EH (cell line): ENCODE measurements around the gene INHBA.

Source experiments
- DNase-seq: peaks from one replicate; pipeline ENCODE4 v3.0.0-alpha.2; 2015; ENCODE audit warnings: low read depth

The INHBA gene

GRCh38 chr7:41702635-41703371 is at the start of gene INHBA:
Gene INHBA (minus strand): TSS chr7:41703090. CDS start chr7:41700374, 2,716 bp downstream.
- peak; percentile 91 for DNase-seq

- no peak for DNase-seq
Observed at GRCh38 chr7:41752615-41753014, 49.7 kb upstream of the INHBA start.

- no peak for DNase-seq
Observed at GRCh38 chr7:41750661-41751540, 48.0 kb upstream of the INHBA start.

GRCh38 chr7:41747961-41748360 is 45.1 kb upstream of the INHBA start:
- no peak for DNase-seq

- no peak for DNase-seq
Observed at GRCh38 chr7:41745451-41745850, 42.6 kb upstream of the INHBA start.

GRCh38 chr7:41744161-41744560 is 41.3 kb upstream of the INHBA start:
- peak; percentile 76 for DNase-seq

GRCh38 chr7:41742401-41743020 is 39.6 kb upstream of the INHBA start:
- DNase-seq, result peak; percentile 28

- DNase-seq, result no peak
Observed at GRCh38 chr7:41738806-41739205, 35.9 kb upstream of the INHBA start.

GRCh38 chr7:41738336-41738735 is 35.4 kb upstream of the INHBA start:
- no peak for DNase-seq

- no peak for DNase-seq
Observed at GRCh38 chr7:41735206-41735605, 32.3 kb upstream of the INHBA start.

GRCh38 chr7:41732843-41733306 is 30.0 kb upstream of the INHBA start:
- DNase-seq, result no peak

GRCh38 chr7:41732436-41732785 is 29.5 kb upstream of the INHBA start:
- no peak for DNase-seq

GRCh38 chr7:41731493-41732435 is 28.9 kb upstream of the INHBA start:
- no peak for DNase-seq

GRCh38 chr7:41730668-41731067 is 27.8 kb upstream of the INHBA start:
- peak; percentile 73 for DNase-seq

GRCh38 chr7:41730161-41730560 is 27.3 kb upstream of the INHBA start:
- DNase-seq, result peak; percentile 39

- DNase-seq, result no peak
Observed at GRCh38 chr7:41729059-41729458, 26.2 kb upstream of the INHBA start.

- no peak for DNase-seq
Observed at GRCh38 chr7:41725013-41725412, 22.1 kb upstream of the INHBA start.

GRCh38 chr7:41720886-41721285 is 18.0 kb upstream of the INHBA start:
- no peak for DNase-seq

- no peak for DNase-seq
Observed at GRCh38 chr7:41720046-41720445, 17.2 kb upstream of the INHBA start.

- no peak for DNase-seq
Observed at GRCh38 chr7:41716691-41717090, 13.8 kb upstream of the INHBA start.

GRCh38 chr7:41715000-41715399 is 12.1 kb upstream of the INHBA start:
- no peak for DNase-seq
